SU-DHL-6 (cell line): Measurements from ENCODE around the gene TXNDC11.

Experiments
- H2AFZ ChIP-seq: fragments of 200-600 bp; sonication (generic); 2 replicates; pipeline ENCODE4 v1.6.1; 2014; ENCODE audit warnings: low read depth, mild to moderate bottlenecking, moderate library complexity, mixed read lengths, antibody characterized with exemption, low read length; ENCODE audit not compliant: severe bottlenecking
- H3F3A ChIP-seq: fragments of 200-600 bp; shearing (Covaris generic); 2 replicates; pipeline ENCODE4 v1.6.0; 2016; ENCODE audit warnings: antibody characterized with exemption, mild to moderate bottlenecking; ENCODE audit not compliant: insufficient read depth
- H3K27ac ChIP-seq: fragments of 200-600 bp; sonication (generic); 2 replicates; pipeline ENCODE4 v1.5.1; 2016; ENCODE audit warnings: low read depth, mild to moderate bottlenecking, low read length, moderate library complexity, mixed read lengths
- H3K27me3 ChIP-seq: fragments of 200-600 bp; sonication (generic), shearing (Covaris generic); 2 replicates; pipeline ENCODE4 v1.6.0; 2014; ENCODE audit warnings: mild to moderate bottlenecking, low read length
- H3K36me3 ChIP-seq: fragments of 200-600 bp; sonication (generic); 2 replicates; pipeline ENCODE4 v1.6.1; 2014; ENCODE audit warnings: mild to moderate bottlenecking, low read length, mixed read lengths
- H3K4me2 ChIP-seq: fragments of 300-600, 200-600 bp; shearing (Covaris generic), sonication (generic); 2 replicates; pipeline ENCODE4 v1.6.0; 2014; ENCODE audit warnings: low read length, low read depth, mild to moderate bottlenecking; ENCODE audit not compliant: poor library complexity, severe bottlenecking
- H3K4me3 ChIP-seq: fragments of 200-600 bp; sonication (generic); 2 replicates; pipeline ENCODE4 v1.5.1; 2014; ENCODE audit warnings: antibody characterized with exemption, low read length, mild to moderate bottlenecking, mixed read lengths; ENCODE audit not compliant: insufficient read depth, poor library complexity, severe bottlenecking
- H3K79me2 ChIP-seq: fragments of 200-600 bp; sonication (generic); 2 replicates; pipeline ENCODE4 v1.6.1; 2014; ENCODE audit warnings: mild to moderate bottlenecking, low read length, moderate library complexity; ENCODE audit not compliant: insufficient read depth
- H3K9ac ChIP-seq: fragments of 200-600 bp; sonication (generic); 2 replicates; pipeline ENCODE4 v1.7.0; 2014; ENCODE audit warnings: mild to moderate bottlenecking, low read length
- H3K9me2 ChIP-seq: fragments of 200-600 bp; sonication (generic); replicated peaks from 2 replicates; pipeline ENCODE4 v1.6.1; 2014; ENCODE audit warnings: low read length; ENCODE audit not compliant: insufficient read depth
- H3K9me3 ChIP-seq: fragments of 200-600 bp; sonication (generic); 2 replicates; pipeline ENCODE4 v1.6.1; 2014; ENCODE audit warnings: low read length, mixed read lengths; ENCODE audit not compliant: insufficient read depth
- H4K20me1 ChIP-seq: fragments of 200-600 bp; sonication (generic); 2 replicates; pipeline ENCODE4 v1.6.1; 2014; ENCODE audit warnings: low read depth, mild to moderate bottlenecking, antibody characterized with exemption, low read length, moderate library complexity, mixed read lengths
- CTCF ChIP-seq: fragments of 200-600 bp; sonication (generic); IDR thresholded peaks from one replicate; pipeline ENCODE4 v1.5.1; 2017; ENCODE audit warnings: antibody characterized with exemption, mild to moderate bottlenecking, low read length, moderate library complexity; ENCODE audit not compliant: insufficient read depth, poor library complexity, severe bottlenecking
- EZH2phosphoT487 ChIP-seq: fragments of 200-600 bp; sonication (generic), shearing (Covaris generic); conservative IDR thresholded peaks from 2 replicates; pipeline ENCODE4 v1.6.1; 2018; ENCODE audit warnings: mild to moderate bottlenecking, antibody characterized with exemption, low read length, moderate library complexity, mixed read lengths

TXNDC11 gene

DNA sequence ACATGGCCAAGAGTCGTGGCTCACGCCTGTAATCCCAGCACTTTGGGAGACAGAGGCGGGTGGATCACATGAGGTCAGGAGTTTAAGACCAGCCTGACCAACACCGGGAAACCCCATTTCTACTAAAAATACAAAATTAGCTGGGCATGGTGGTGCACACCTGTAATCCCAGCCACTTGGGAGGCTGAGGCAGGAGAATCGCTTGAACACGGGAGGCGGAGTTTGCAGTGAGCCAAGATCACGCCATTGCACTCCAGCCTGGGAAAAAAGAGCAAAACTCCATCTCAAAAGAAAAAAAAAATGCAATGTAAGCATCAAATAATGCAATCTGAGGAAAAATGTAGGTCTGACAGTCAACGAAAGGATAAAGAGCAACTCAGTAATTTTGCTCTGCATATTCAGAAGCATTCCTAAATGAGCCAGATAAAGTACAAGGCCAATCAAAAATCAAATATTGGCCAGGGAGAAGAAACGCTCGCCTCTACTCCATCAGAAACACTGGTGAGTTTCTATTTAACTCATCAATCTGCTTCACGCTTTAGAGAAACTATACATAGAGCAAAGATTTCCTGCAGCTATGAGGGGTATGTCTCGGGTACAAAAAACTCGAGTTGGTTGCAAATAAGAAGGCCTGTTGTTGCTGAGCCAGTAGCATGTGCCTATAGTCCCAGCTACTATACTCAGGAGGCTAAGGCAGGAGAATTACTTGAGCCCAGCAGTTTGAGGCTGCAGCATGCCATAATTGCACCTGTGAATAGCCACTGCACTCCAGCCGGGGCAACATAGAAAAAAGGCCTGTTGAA, 3.7 kb downstream of the TXNDC11 start:
- H3K9me2 ChIP-seq = no peaks in the 10 kb centered on the region
- H3K27me3 ChIP-seq = no peaks in the 10 kb centered on the region
- H3F3A ChIP-seq = peaks cover 26% of the 10 kb centered on the region
- H3K4me3 ChIP-seq = peak overlapping the region; percentile 9
- peak overlapping the region; percentile 91; the same call in 1 of the 2 replicates for H3K9ac ChIP-seq
- peak overlapping the region; percentile 76 for H3K4me2 ChIP-seq
- H3K79me2 ChIP-seq = peaks cover 82% of the 10 kb centered on the region
- H4K20me1 ChIP-seq = no peaks in the 10 kb centered on the region; the same call in 1 of the 2 replicates
- peaks cover 14% of the 10 kb centered on the region for H3K36me3 ChIP-seq
- H3K27ac ChIP-seq = peak overlapping the region; percentile 79
- H2AFZ ChIP-seq = no peak overlapping the region
- TF ChIP-seq EZH2phosphoT487 = no peak
- TF ChIP-seq CTCF = no peak
- no peaks in the 10 kb centered on the region for H3K9me3 ChIP-seq

DNA sequence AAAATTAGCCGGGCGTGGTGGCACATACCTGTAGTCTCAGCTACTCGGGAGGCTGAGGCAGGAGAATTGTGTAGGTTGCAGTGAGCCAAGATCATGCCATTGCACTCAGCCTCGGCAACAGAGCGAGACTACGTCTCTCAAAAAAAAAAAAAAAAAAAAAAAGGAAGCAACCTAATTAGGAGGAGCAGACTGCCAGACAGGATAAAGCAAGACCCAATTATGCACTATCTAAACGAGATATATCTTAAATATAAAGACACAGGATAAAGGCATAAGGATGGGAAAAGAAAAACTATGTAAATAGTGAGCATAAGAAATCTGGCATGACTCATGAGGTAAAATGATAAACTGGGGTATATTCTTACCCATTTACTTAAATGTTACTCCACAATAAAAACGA, 4.9 kb downstream of the TXNDC11 start:
- H4K20me1 ChIP-seq = no peaks in the 10 kb centered on the region; the same call in 1 of the 2 replicates
- H3K9me3 ChIP-seq = no peaks in the 10 kb centered on the region
- no peaks in the 10 kb centered on the region for H3K9me2 ChIP-seq
- no peak for TF ChIP-seq CTCF
- no peak for TF ChIP-seq EZH2phosphoT487
- H3K4me3 ChIP-seq = no peak overlapping the region
- H3K4me2 ChIP-seq = peak overlapping the region; percentile 76
- peaks cover 21% of the 10 kb centered on the region for H3K36me3 ChIP-seq
- peaks cover 22% of the 10 kb centered on the region; the same call in 1 of the 2 replicates for H3F3A ChIP-seq
- H3K27me3 ChIP-seq = no peaks in the 10 kb centered on the region
- peaks cover 82% of the 10 kb centered on the region for H3K79me2 ChIP-seq
- no peak overlapping the region for H2AFZ ChIP-seq
- peak overlapping the region; percentile 79 for H3K27ac ChIP-seq
- H3K9ac ChIP-seq = peak overlapping the region; percentile 6; the same call in 1 of the 2 replicates

GRCh38 chr16:11736903-11737302, 5.8 kb downstream of the TXNDC11 start:
- H3K27ac ChIP-seq = peak overlapping the region; percentile 88; the same call in 1 of the 2 replicates
- no peak overlapping the region for H2AFZ ChIP-seq
- peaks cover 22% of the 10 kb centered on the region; the same call in 1 of the 2 replicates for H3F3A ChIP-seq
- TF ChIP-seq CTCF (no peak), EZH2phosphoT487 (no peak)
- H3K9ac ChIP-seq = no peak overlapping the region
- no peaks in the 10 kb centered on the region for H3K27me3 ChIP-seq
- peak overlapping the region; percentile 71 for H3K4me2 ChIP-seq
- peaks cover 29% of the 10 kb centered on the region for H3K36me3 ChIP-seq
- H4K20me1 ChIP-seq = no peaks in the 10 kb centered on the region; the same call in 1 of the 2 replicates
- H3K4me3 ChIP-seq = no peak overlapping the region
- no peaks in the 10 kb centered on the region for H3K9me3 ChIP-seq
- no peaks in the 10 kb centered on the region for H3K9me2 ChIP-seq
- H3K79me2 ChIP-seq = peaks cover 84% of the 10 kb centered on the region
